Measurements from ENCODE around the gene PDHA2.
A peak's percentile ranks its signal among the peaks of the same experiment; 100 is the strongest.

The PDHA2 gene

GRCh38 chr4:95835672-95836071 is 4.2 kb upstream of the PDHA2 start:
- TF ChIP-seq CTCF (IDR thresholded peaks at IDR 0.05) = peak; percentile 12; the same call in 1 of the 2 replicates

GRCh38 chr4:95838192-95838591 is 1.7 kb upstream of the PDHA2 start:
- TF ChIP-seq CTCF (IDR thresholded peaks at IDR 0.05) = no peak

GRCh38 chr4:95847908-95848460 is 8.1 kb downstream of the PDHA2 start:
- TF ChIP-seq CTCF (IDR thresholded peaks at IDR 0.05) = no peak

- TF ChIP-seq CTCF (IDR thresholded peaks at IDR 0.05) = no peak
Measured at GRCh38 chr4:95850161-95850560, 10.3 kb downstream of the PDHA2 start.

GRCh38 chr4:95857761-95858160 is 17.9 kb downstream of the PDHA2 start:
- no peak for TF ChIP-seq CTCF (IDR thresholded peaks at IDR 0.05)

- TF ChIP-seq CTCF (IDR thresholded peaks at IDR 0.05) = no peak
Measured at GRCh38 chr4:95867919-95868318, 28.0 kb downstream of the PDHA2 start.

- TF ChIP-seq CTCF (IDR thresholded peaks at IDR 0.05) = no peak
Measured at GRCh38 chr4:95869961-95870500, 30.1 kb downstream of the PDHA2 start.

GRCh38 chr4:95877636-95878035 is 37.7 kb downstream of the PDHA2 start:
- no peak for TF ChIP-seq CTCF (IDR thresholded peaks at IDR 0.05)

Measured in LNCAP (cell line).